Head of caudate nucleus (tissue), 42 donors: ENCODE measurements around the gene BEND3.
A peak's percentile ranks its signal among the peaks of the same experiment; 100 is the strongest.
"Not testable (repeated sequence)": the region's sequence is repeated elsewhere in the genome, so short reads cannot be mapped to it uniquely, and the experiment has no call there.

Experiments
- DNase-seq, 42 donors: peaks; one replicate each; pipeline versions ENCODE4 v3.0.0 to v3.0.0-alpha.2; 2020 to 2021; ENCODE audit warnings: mixed read lengths in 7 of 42
- intact Hi-C: fragments of 100-400 bp; cut with DNase I; formaldehyde crosslinking; loops from one replicate; pipeline ENCODE4 v1.15.0; 2022

Gene BEND3

DNA sequence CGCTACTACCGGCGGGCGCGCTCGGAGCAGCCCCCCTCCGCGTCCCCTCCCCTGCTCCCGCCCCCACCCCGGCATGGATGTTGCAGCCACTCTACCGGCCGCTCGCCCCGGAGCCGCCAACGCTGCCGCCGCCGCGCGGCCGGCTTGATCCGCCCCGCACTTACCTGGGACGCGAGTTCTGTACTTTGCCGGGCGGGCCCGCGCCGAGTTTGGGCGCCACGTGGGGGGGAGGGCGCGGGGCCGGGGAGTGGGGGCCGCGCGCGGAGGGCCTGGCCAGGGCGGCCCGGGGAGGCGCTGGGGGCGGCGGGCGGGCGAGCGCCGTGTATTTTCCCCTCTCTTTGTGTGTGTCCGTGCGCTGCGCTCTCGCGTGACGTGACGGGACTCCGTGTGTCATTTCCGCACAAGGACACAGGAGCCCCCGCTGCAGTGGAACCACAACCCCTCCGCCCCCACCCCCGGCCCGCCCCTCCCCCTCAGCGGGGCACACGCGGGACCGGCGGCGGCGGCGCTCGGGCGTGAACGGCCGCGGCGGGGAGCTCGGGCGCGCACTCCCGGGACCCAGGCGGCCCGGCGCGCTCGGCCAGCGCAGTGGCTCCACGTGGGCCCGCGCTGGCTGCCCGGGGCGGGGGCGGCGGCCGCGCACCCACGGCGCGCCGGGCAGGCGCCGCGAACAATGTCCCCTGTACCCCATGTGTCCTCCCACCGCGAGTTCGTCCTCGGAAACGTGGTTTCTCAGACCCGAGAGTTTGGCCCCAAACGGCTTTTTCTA, at the start of gene BEND3:
Gene BEND3, minus strand, starts transcription at position 590 of the 769 bp plus-strand sequence. CDS start 16,230 bp downstream, outside the sequence.
- peak in 35 of 42 donors; percentile 6 to 73 (median 31) for DNase-seq
- intact Hi-C loops = loop anchor here (2.0 to 5.0 kb wide), 2 partner anchors 86 to 377 kb away; partner anchors contain the start of genes MTRES1 and SOBP

DNA sequence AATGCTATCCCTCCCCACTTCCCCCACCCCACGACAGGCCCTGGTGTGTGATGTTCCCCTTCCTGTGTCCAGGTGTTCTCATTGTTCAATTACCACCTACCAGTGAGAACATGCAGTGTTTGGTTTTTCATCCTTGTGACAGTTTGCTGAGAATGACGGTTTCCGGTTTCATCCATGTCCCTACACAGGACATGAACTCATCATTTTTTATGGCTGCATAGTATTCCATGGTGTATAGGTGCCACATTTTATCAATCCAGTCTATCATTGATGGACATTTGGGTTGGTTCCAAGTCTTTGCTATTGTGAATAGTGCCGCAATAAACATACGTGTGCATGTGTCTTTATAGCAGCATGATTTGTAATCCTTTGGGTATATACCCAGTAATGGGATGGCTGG, 49.0 kb upstream of the BEND3 start:
- DNase-seq, intact Hi-C loops: not testable (repeated sequence)

DNA sequence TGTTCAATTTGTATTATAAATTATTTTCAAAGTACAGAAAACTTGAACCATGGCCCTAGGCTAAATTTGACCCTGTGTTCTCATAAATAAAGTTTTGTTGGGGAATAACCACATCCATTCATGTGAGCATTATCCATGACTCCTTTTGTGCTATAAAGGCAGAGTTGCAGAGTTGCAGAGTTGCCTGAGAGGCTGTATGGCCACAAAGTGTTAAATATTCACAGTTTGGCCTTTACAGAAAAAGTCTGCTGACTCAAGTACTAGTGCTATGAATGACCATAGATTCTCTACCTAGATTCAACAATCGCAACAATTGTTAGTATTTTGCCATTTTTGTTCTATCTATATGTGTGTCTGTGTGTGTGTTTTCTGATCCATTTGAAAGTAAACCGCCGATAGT, 46.2 kb upstream of the BEND3 start:
- intact Hi-C loops = no loop called here
- DNase-seq = no peak

DNA sequence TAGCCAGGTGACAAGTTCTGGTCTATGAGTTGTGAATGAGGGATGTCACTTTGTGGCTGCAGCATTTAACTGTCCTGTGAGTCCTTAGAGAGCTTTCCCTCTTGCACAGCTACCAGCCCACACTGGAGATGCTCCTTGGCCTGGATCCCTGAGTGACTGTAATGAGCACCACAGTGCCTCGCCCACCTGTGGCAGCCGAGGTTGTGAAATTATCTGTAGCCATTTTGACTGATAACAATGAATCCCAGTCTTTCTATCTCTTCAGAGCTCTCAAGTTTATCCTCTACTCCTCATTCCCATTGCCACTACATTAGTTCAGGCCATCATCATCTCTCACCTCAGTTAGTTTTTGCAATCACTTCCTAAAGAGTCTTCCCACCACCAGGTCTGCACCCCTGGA, 41.3 kb upstream of the BEND3 start:
- intact Hi-C loops = no loop called here
- no peak for DNase-seq

DNA sequence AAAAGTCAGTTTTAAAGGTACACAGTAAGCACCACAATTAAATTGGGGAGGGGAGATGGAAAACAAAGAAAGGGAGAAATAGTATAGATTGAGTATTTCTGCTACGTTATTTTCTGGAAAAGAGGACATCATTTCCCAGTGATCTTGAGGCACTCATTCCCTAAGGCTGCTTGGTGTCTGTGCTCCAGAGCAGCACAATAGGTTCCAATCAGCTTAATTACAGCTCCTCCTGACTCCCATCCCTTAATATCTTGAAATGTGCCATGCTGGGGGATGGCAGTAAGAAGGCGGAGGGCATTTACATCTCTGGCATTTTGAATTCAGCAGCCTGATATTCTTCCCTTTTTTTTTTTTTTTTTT, 39.5 kb upstream of the BEND3 start:
- no peak for DNase-seq
- intact Hi-C loops = no loop called here

DNA sequence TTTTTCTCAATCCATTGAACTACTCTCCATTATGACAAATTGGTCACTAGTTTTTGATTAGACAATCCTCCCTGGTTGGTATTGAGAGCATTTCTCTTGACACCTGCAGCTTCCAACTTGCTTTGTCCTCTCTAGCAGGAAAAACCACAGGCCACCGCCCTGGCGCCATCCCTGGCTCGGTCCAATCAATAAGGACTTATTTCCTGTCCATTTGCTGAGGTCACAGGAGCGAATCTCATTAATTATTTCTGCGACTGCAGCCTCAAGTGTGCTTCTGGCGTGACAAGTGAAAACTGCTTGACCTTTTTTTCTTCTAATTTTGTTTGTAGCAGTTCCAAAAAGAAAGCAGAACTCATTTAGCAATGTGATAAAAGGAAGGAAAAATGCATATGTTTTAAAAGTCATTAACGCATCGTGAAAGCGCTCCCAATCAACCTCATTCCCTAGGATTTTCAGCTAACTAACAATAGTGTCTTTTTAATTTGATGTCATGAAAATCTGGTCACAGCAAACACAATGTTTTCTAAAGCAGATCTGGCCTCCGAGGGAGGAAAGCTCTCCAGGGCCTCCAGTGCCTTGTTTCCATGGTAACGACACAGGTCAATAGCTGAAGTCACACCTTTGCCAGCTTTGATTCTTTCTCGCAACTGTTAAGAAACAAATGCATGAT, 39.0 kb upstream of the BEND3 start:
- intact Hi-C loops = no loop called here
- peak in 1 of 42 donors; percentile 3 for DNase-seq

DNA sequence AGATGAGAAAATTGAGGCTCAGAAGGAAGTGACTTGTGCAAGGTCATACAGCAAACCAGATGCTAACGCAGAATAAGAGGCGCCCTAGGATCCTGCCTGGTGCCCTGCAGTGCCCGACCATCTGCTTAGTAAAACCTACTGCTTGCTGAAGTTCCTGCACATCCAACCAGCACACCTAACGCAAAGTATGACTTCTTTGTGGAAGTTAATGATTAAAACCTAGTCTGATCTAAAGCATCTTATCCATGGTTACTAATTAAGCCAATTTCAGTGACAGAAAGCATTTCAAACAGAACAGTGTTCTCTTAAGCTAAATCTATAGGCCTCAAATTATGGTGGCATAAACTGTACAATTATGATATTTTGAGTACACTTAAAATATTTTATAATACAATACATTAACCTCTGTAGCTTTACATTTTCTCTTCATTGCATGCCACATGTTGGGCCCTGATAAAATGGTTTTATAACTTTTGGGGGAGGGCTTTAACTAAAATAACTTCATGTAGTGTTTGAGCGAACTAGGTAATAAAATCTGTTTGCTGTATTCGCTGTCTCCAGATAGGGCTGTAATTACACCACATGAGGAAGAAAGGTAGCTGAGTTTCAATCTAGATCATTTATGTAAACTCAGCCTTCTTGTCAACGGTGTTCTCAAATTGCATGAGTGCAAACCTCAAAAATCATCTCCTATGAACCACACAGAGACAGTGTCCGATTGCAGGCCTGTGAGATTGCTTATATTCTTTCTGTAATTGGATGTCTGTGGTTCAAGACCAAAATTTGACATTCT, 37.5 kb upstream of the BEND3 start:
- no peak for DNase-seq
- intact Hi-C loops = no loop called here

DNA sequence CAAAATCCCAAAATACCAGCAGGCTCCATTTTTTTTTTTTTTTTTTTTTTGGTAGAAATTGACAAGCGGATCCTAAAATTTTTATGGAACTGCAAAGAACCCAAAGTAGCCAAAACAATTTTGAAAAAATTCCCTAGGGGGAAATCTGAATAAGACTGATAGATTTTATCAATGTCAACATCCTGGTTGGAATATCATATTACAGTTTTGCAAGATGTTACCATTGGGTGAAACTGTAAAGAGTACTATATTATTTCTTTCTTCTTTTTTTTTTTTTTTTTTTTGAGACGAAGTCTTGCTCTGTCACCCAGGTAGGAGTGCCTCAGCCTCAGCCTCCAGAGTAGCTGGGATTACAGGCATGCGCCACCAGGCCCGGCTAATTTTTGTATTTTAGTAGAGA, 29.4 kb upstream of the BEND3 start:
- no peak for DNase-seq
- intact Hi-C loops = no loop called here

DNA sequence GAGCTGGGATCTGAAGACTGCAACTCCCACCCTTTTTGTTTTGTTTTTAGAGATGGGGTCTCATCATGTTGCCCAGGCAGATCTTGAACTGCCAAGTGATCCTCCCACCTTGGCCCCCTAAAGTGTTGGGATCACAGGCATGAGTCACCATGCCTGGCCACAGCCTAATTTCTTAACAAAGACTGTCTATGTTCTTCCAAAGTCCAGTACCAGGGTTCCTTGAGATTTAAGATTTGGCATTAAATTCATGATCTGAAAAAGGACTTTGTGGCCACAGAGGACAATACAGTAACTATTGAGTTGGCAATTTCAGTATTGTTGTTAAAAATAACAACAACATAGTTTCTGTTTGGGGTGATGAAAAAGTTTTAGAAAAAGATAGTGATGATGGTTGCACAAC, 28.7 kb upstream of the BEND3 start:
- intact Hi-C loops = no loop called here
- no peak for DNase-seq

DNA sequence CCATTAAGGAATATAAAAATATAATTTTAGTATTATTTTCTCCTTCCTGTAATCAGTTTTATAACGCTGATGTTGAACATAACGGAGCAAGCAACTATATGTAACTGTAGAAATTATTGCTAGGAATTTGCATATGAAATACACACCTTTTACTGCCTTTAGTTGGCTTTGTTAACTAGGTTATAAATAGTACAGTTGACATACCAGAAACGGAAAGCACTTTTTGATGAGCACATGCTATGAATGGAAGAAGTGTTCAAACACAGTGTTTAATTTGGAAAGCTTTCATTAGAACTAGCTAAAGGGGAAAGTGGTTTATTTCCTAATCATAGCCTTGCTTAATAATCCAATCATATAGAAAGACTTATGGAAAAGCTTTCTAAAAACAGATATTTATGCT, 25.3 kb upstream of the BEND3 start:
- intact Hi-C loops = no loop called here
- DNase-seq = no peak

DNA sequence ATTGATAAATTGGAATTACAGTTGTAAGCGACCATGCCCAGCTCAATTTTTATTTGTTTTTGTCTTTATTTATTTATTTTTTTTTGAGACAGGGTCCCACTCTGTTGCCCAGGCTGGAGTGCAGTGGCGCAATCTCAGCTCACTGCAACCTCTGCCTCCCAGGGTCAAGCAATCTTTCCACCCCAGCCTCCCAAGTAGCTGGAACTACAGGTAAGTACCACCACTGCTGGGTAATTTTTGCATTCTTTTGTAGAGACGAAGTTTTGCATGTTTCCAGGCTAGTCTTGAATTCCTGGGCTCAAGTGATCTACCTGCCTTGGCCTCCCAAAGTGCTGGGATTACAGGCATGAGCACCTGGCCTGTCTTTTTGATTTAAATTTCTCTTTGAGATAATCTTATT, 21.0 kb upstream of the BEND3 start:
- intact Hi-C loops, DNase-seq: not testable (repeated sequence)

DNA sequence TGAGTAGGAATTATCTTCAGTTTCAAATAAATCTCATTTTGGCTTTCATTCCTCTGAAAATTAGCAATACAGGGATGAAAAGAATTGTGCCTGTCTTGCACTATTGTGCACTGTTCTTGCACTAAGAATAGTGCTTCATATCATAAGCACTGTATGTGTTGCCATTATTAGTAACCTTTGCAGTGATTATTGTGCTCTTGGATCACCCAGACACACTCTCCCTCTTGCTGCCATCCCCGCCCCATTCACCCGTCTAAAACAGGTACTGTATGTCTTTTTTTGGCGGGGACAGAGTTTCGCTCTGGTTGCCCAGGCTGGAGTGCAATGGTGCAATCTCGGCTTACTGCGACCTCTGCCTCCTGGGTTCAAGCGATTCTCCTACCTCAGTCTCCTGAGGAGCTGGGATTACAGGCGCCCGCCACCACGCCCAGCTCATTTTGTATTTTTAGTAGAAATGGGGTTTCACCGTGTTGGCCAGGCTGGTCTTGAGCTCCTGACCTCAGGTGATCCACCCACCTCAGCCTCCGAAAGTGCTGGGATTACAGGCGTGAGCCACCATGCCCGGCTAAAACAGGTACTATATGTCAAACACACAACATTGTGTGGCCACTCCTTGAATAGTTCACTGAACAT, 19.8 kb upstream of the BEND3 start:
- intact Hi-C loops, DNase-seq: not testable (repeated sequence)

DNA sequence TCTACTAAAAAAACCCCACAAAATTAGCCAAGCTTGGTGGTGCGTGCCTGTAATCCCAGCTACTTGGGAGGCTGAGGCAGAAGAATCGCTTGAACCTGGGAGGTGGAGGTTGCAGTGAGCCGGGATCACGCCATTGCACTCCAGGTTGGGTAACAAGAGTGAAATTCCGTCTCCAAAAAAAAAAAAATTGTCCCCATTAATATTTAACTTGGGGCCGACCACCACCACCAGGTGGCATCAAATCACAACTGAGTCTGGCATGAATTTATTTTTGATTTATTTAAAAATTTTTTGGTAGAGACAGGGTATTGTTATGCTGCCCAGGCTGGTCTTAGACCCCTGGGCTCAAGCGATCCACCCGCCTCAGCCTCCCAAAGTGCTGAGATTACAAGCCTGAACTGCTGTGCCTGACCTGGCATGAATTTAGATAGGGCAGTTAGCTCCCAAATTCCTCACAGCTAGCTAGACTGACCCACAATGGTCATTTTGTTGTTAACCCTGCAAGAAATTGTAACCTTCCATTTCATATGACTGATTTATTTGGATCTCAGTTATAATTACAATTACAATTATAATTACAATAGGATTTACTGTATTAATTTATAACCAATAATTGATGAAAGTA, 17.1 kb upstream of the BEND3 start:
- DNase-seq = peak in 22 of 42 donors; percentile 9 to 62 (median 25)
- intact Hi-C loops = no loop called here

DNA sequence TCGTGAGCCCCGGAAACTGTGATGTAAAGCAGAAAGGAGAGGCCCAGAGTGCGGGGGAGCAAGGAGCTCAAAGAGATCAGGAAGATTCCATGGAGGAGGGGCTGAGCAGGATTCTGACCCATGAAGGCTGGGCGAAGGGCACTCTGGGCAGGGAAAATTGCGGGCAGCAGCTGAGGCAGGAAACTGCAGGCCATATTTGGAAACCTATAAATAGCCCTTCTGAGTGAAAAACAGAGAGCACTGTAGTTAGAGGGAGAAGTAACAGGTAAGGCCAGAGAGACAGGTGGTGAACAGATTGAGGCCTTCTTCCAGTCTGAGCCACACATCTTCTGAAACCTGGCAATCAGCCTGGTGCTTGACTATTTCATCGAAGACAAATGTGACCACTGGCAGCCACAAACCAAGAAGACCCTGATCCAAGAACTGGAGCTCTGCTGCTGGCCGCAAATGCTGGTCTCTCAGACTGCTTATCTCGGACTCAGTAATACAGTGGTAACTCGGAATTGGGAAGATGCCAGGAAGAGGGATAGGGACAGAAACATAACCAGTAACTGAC, 14.1 kb upstream of the BEND3 start:
- peak in 1 of 42 donors; percentile 19 for DNase-seq
- intact Hi-C loops = no loop called here

DNA sequence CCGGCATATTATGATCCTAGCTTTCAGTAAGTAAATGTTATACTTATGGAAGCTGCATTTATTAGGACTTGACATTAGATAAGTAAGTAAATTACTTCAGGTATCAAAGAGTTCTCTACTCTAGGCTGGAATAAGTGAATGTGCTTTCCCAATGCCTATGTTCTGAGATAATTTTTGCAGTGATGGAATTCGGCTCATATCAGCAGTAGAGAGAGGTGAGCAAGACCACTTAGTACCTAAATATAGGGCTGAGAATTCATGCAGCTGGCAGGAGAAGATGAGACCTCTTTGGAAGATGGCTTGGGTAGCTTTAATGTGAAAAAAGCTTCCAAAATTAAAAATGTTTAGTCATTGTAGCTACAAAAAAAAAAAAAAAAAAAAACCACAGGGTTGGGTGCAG, 13.3 kb upstream of the BEND3 start:
- no peak for DNase-seq
- intact Hi-C loops = no loop called here

DNA sequence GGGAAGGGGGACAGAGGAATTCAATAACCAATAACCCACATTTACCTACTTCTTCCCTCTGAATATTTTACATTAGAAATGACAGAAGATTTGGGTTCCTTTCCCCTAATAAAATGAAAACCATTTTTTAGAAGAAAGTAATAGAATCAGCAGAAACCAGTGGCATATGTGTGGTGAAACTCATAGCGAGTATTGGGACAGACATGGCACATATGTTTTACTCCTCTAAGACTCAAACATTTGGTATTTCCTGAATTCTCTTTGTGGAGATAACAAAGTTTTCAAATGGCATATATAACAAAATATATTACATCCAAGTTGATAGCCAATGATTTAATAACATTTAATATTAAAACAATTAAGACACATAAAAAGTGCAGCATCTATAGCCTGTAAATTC, 12.9 kb upstream of the BEND3 start:
- intact Hi-C loops = no loop called here
- no peak for DNase-seq

DNA sequence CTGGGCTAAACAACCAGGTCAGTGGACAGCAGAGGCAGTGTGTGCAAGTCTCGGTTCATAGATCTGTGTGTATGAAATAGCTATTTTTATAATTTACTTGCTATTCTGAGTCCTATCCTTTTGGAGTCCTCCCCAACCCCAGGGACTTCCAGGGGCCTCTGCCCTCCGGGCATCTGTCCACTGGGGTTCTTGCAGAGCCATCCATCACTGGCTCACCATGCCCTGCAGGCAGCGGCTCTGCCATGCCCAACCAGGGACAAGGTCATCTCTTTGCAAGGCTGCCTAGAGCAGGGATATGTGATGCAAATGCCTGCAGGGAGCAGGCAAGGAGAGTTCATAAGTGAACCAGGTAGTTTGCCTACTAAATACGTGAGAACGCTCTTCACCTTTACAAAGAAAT, 10.5 kb upstream of the BEND3 start:
- intact Hi-C loops = no loop called here
- no peak for DNase-seq

DNA sequence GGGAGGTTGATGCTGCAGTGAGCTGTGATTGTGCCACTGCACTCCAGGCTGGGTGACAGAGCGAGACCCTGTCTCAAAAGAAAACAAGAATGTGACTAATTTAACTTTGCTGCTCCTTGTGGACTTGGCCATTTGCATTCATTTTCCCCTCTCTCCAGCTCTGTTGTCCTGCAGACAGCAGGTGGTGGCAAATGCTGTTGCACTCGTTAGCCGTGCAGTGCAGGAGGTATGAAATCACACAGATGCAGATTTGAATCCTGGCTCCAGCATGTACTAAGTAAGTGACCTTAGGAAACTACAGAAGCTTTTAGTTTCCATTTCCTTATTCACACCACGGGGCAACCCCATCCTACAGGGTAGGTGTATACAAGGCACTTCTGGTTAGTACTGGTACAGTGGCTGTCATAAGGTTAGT, 9.6 kb upstream of the BEND3 start:
- DNase-seq = no peak
- intact Hi-C loops = no loop called here

DNA sequence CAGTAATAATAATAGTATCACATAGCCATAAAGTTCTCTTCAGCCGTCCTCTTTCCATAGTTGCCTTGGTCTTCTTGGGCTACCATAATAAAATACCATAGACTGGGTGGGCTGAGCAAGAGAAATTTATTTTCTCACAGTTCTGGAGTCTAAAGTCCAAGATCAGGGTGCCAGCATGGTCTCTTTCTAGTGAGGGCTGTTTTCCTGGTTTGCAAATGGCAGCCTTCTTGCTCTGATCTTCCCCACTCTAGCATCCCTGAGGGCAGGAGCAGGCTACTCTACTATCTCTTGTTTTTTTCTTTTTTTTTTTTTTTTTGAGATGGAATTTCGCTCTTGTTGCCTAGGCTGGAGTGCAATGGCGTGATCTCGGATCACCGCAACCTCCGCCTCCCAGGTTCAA, 8.2 kb upstream of the BEND3 start:
- DNase-seq = no peak
- intact Hi-C loops = no loop called here
